ENCODE measurements around the gene SLC5A2.
"Not testable (repeated sequence)": the region's sequence is repeated elsewhere in the genome, so short reads cannot be mapped to it uniquely, and the experiment has no call there.

SLC5A2 gene

DNA sequence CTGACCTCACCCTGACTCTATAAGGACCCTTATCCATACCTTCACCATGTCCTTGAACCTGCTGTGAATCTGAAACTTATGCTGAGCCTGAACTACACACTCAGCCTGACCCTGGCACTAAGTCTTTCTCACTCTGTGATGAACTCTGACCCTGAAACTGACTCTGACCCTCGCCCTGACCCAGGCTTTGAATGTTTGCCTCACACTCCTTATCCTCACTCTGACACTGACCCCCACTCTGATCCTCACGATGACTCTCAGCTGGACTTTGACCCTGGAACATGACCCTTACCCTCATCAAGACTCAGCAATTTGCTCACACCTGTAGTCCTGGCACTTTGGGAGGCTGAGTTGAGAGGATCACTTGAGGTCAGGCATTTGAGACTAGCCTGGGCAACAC lies 49.2 kb downstream of the SLC5A2 start:
- DNase-seq = no peak

GRCh38 chr16:31532896-31533295 lies 50.0 kb downstream of the SLC5A2 start:
- DNase-seq = no peak

DNA sequence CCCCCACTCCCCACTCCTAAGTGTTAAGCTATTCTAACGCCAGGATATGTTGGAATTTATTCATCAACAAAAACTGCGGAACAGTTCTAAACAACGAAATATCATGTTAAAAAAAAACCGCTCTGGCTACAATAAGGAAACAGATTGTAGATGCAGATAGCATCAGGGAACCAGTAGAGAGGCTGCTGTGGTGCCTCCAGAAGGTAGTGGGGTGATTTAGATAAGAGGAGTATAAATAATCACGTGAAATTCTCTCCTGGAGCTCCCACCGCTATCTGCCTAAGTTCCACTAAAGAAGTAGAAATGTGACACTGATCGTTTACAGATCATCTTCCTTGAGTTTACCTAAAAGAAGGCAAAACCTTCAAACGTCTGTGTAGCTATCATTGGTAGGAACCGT lies 52.8 kb downstream of the SLC5A2 start:
- DNase-seq = no peak

DNA sequence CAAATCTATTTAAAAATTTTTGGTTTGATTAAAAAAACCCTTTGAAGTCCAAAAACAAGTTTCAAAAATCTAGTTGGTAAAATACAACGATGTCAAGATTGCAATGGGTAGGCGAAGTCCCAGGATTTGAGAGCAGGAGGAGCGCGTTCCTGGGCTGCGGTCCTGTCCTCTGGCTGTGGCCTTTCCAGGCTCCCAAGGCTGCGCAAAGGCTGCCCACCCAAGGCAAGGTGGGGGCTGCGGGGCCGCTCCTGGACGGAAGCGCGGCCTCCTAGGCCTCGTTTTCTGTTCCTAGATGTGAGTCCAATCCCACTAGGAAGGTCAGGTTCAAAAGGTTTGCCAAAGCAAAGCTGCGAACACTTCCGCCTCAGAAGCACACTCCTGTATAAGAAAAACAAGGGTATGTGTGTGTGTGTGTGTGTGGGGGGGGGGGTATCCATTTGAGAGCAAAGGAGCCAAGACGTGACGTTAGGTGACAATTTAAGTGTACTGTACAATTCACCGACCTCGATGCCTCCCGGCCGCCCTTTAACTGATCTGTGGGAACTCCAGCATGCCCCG lies 54.0 kb downstream of the SLC5A2 start:
- DNase-seq = no peak

GRCh38 chr16:31537362-31538242 lies 54.7 kb downstream of the SLC5A2 start:
- no peak for DNase-seq

DNA sequence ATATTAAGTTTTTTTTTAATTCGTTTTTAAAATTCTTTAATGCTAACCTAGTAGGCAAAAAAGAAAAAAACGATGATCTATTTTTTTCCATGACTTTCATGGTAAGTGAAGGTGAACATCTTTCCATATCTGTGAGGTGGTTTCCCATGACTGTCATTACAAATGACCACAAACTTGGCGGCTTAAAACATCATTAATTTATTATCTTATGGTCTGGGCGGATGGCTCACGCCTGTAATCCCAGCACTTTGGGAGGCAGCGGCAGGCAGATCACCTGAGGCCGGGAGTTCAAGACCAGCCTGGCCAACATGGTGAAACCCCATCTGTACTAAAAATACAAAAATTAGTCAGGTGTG lies 55.3 kb downstream of the SLC5A2 start:
- DNase-seq = not testable (repeated sequence)

GRCh38 chr16:31539762-31540161 lies 56.8 kb downstream of the SLC5A2 start:
- not testable (repeated sequence) for DNase-seq

Data from hippocampal formation (tissue), 2 donors.